SK-N-SH (cell line): ENCODE data around the gene ATP2B2. TPM values are rescaled to one million over a fixed set of nuclear protein-coding genes. Genes with fewer than 3 reads are reported as not detected.

Experiments used
- CTCF ChIA-PET: fragments of 300-600, 350-600 bp; formaldehyde crosslinking; extraction: SDS; loops from one replicate; lab custom pipeline; 2021; lab: Yijun Ruan, JAX
- POLR2A ChIA-PET: fragments of 350-600 bp; sonication (Branson Sonifier 250); formaldehyde crosslinking; extraction: SDS; loops from one replicate; lab custom pipeline; 2020; ENCODE audit warnings: antibody characterized with exemption, inconsistent platforms; lab: Yijun Ruan, JAX
- DNase-seq: peaks from one replicate; pipeline ENCODE4 v3.0.0; 2012
- H2AFZ ChIP-seq: fragments of 200-600 bp; sonication (generic); 2 replicates; pipeline ENCODE4 v1.8.1; 2016; ENCODE audit warnings: antibody characterized with exemption, mild to moderate bottlenecking, low read depth
- H3F3A ChIP-seq: fragments of 200-600 bp; sonication (generic); replicated peaks from 2 replicates; pipeline ENCODE3; 2016; ENCODE audit warnings: antibody characterized with exemption, mild to moderate bottlenecking; ENCODE audit not compliant: insufficient read depth
- H3K27ac ChIP-seq, 2 experiments: fragments of 200-500 bp in 1 of 2; fragments of 200-600 bp in 1 of 2; sonication (Bioruptor generic) in 1 of 2; sonication (generic), shearing (Covaris generic) in 1 of 2; 2 replicates each; pipeline versions ENCODE4 v1.5.1 to v1.6.1; 2014 to 2016; ENCODE audit warnings: low read depth in 2 of 2, inconsistent platforms in 1 of 2, low read length in 1 of 2, mild to moderate bottlenecking in 1 of 2, mixed read lengths in 1 of 2
- H3K27me3 ChIP-seq: fragments of 200-600 bp; sonication (generic), shearing (Covaris generic); 2 replicates; pipeline ENCODE4 v1.6.1; 2016; ENCODE audit warnings: mixed run types; ENCODE audit not compliant: insufficient read depth
- H3K36me3 ChIP-seq, 2 experiments: fragments of 200-500 bp in 1 of 2; fragments of 200-600 bp in 1 of 2; sonication (Bioruptor generic) in 1 of 2; sonication (generic) in 1 of 2; replicated peaks in 1 of 2; 2 replicates each; pipeline versions ENCODE3 to v1.5.1; 2014 to 2016; ENCODE audit warnings: low read length in 1 of 2, mild to moderate bottlenecking in 1 of 2; ENCODE audit not compliant: insufficient read depth in 2 of 2, control insufficient read depth in 1 of 2
- H3K4me1 ChIP-seq, 2 experiments: fragments of 200-500 bp in 1 of 2; fragments of 200-600 bp in 1 of 2; sonication (Bioruptor generic) in 1 of 2; sonication (generic), shearing (Covaris generic) in 1 of 2; 2 replicates each; pipeline versions ENCODE4 v1.5.1 to v1.6.1; 2014 to 2016; ENCODE audit warnings: low read depth in 1 of 2, low read length in 1 of 2, mixed run types in 1 of 2; ENCODE audit not compliant: insufficient read depth in 2 of 2, control insufficient read depth in 1 of 2
- H3K4me2 ChIP-seq: fragments of 200-600 bp; sonication (generic), shearing (Covaris generic); 2 replicates; pipeline ENCODE4 v1.6.1; 2017; ENCODE audit warnings: mixed run types
- H3K4me3 ChIP-seq, 2 experiments: fragments of 200-500 bp in 1 of 2; fragments of 200-600 bp in 1 of 2; sonication (Bioruptor generic) in 1 of 2; sonication (generic), shearing (Covaris generic) in 1 of 2; 2 replicates each; pipeline versions ENCODE4 v1.5.1 to v1.8.1; 2014 to 2016; ENCODE audit warnings: low read depth in 2 of 2, inconsistent platforms in 1 of 2, low read length in 1 of 2, mild to moderate bottlenecking in 1 of 2, mixed read lengths in 1 of 2, moderate library complexity in 1 of 2
- H3K79me2 ChIP-seq: fragments of 200-600 bp; sonication (generic); 2 replicates; pipeline ENCODE4 v1.8.1; 2017; ENCODE audit warnings: mild to moderate bottlenecking; ENCODE audit not compliant: insufficient read depth
- H3K9ac ChIP-seq: fragments of 200-600 bp; sonication (generic); 2 replicates; pipeline ENCODE4 v1.6.1; 2017; ENCODE audit warnings: mixed run types
- H3K9me2 ChIP-seq: fragments of 200-600 bp; sonication (generic); 2 replicates; pipeline ENCODE4 v1.6.1; 2017; ENCODE audit warnings: mixed run types
- H3K9me3 ChIP-seq: fragments of 200-600 bp; sonication (generic); 2 replicates; pipeline ENCODE4 v1.6.1; 2017; ENCODE audit warnings: mixed run types, mild to moderate bottlenecking, moderate library complexity
- H4K20me1 ChIP-seq: fragments of 200-600 bp; sonication (generic); 2 replicates; pipeline ENCODE4 v1.6.1; 2017; ENCODE audit warnings: mild to moderate bottlenecking, mixed run types; ENCODE audit not compliant: insufficient read depth
- ELF1 ChIP-seq: IDR thresholded peaks from 2 replicates; pipeline ENCODE4 v1.4.0; 2012
- FOXJ3 ChIP-seq: sonication (generic); formaldehyde crosslinking; IDR thresholded peaks from 2 replicates; pipeline ENCODE4 v1.5.1; 2020; ENCODE audit warnings: mild to moderate bottlenecking, missing genetic modification reagents
- FOXM1 ChIP-seq: IDR thresholded peaks from 2 replicates; pipeline ENCODE4 v1.4.0; 2012; ENCODE audit warnings: low read depth, mild to moderate bottlenecking
- NFIC ChIP-seq: IDR thresholded peaks from 2 replicates; pipeline ENCODE4 v1.4.0; 2012; ENCODE audit warnings: borderline replicate concordance
- NRF1 ChIP-seq: IDR thresholded peaks from 2 replicates; pipeline ENCODE4 v1.6.1; 2012; ENCODE audit warnings: low read depth, mild to moderate bottlenecking, low read length
- SMC3 ChIP-seq: IDR thresholded peaks from 2 replicates; pipeline ENCODE4 v1.6.1; 2012; ENCODE audit warnings: low read depth, low read length, improper control_type of control experiment
- YY1 ChIP-seq: IDR thresholded peaks from 2 replicates; pipeline ENCODE4 v1.4.0; 2012; ENCODE audit warnings: low read depth, mild to moderate bottlenecking
- WGBS: methylation state at CpG from one replicate; pipeline ENCODE4 v1.1.6; 2017; ENCODE audit warnings: low lambda C conversion rate; 5-methylcytosine and 5-hydroxymethylcytosine counted together
- polyA plus RNA-seq, 3 experiments: library from polyadenylated mRNA; depleted of rRNA; stranded (reverse); fragments of >200 nt; gene quantifications; 2 replicates each; pipeline ENCODE4 v1.2.3, GENCODE V29; 2012
- TF ChIP-seq, protein P1 (sequence below): IDR thresholded peaks from 2 replicates; pipeline ENCODE4 v1.4.0; 2012; ENCODE audit warnings: low read depth
- TF ChIP-seq, protein P2 (sequence below): IDR thresholded peaks from 2 replicates; pipeline ENCODE4; 2012
- TF ChIP-seq, protein P3 (sequence below): IDR thresholded peaks from 2 replicates; pipeline ENCODE4 v1.4.0; 2012; ENCODE audit warnings: low read depth, borderline replicate concordance
- TF ChIP-seq, protein P4 (sequence below): fragments of 200-600 bp; sonication (generic); IDR thresholded peaks from 2 replicates; pipeline ENCODE4 v1.6.1; 2017; ENCODE audit warnings: antibody characterized with exemption, mild to moderate bottlenecking, moderate library complexity
- TF ChIP-seq, protein P5 (sequence below): IDR thresholded peaks from 2 replicates; pipeline ENCODE4 v1.6.1; 2012; ENCODE audit warnings: mild to moderate bottlenecking, low read depth, low read length, moderate library complexity

The ATP2B2 gene
- polyA plus RNA-seq, 1 of the 3 experiments (the other 2 are of a cell fraction), result 0.15 TPM

DNA sequence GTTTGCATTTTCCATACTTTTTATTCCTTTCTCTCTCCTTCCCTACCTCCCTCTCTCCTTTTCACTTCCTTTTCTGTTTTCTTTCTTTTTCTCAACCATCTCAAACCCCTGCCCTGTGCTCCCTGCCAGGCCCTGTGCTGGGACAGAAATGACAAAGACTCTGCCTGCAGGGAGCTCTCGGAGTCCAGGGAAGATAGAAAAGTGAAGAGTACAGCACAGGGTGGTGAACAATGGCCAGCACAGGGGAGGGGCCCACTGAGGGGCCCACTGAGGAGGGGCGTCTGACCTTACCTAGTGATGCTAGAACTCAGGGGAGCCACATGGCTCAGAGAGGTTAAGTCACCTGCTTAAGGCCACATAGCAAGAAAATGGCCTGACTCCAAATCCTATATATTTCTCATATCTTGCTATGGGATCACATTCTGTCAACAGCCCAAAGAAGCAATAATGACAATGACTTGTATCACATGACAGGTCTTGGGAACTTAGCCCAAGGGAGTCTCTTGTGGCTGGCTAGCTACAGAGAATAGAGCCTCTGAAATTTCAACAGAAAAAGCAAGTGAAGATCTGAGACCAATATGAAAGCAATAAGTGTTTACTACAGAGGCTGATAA is 44.3 kb upstream of the ATP2B2 start:
- H3K4me1 ChIP-seq, result peaks cover 0 to 5% of the 10 kb centered on the region in 2 experiments; a peak in 1 of 4 replicates
- no peaks in the 10 kb centered on the region for H3K9me3 ChIP-seq
- no peak overlapping the region for H3K9ac ChIP-seq
- TF ChIP-seq SMC3 (no peak), YY1 (no peak), NRF1 (no peak)
- TF ChIP-seq, protein P1, sequence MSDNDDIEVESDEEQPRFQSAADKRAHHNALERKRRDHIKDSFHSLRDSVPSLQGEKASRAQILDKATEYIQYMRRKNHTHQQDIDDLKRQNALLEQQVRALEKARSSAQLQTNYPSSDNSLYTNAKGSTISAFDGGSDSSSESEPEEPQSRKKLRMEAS, result no peak
- TF ChIP-seq, protein P2, sequence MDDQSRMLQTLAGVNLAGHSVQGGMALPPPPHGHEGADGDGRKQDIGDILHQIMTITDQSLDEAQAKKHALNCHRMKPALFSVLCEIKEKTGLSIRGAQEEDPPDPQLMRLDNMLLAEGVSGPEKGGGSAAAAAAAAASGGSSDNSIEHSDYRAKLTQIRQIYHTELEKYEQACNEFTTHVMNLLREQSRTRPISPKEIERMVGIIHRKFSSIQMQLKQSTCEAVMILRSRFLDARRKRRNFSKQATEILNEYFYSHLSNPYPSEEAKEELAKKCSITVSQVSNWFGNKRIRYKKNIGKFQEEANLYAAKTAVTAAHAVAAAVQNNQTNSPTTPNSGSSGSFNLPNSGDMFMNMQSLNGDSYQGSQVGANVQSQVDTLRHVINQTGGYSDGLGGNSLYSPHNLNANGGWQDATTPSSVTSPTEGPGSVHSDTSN, result no peak
- TF ChIP-seq, protein P3, sequence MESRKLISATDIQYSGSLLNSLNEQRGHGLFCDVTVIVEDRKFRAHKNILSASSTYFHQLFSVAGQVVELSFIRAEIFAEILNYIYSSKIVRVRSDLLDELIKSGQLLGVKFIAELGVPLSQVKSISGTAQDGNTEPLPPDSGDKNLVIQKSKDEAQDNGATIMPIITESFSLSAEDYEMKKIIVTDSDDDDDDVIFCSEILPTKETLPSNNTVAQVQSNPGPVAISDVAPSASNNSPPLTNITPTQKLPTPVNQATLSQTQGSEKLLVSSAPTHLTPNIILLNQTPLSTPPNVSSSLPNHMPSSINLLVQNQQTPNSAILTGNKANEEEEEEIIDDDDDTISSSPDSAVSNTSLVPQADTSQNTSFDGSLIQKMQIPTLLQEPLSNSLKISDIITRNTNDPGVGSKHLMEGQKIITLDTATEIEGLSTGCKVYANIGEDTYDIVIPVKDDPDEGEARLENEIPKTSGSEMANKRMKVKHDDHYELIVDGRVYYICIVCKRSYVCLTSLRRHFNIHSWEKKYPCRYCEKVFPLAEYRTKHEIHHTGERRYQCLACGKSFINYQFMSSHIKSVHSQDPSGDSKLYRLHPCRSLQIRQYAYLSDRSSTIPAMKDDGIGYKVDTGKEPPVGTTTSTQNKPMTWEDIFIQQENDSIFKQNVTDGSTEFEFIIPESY, result no peak
- TF ChIP-seq, protein P4, sequence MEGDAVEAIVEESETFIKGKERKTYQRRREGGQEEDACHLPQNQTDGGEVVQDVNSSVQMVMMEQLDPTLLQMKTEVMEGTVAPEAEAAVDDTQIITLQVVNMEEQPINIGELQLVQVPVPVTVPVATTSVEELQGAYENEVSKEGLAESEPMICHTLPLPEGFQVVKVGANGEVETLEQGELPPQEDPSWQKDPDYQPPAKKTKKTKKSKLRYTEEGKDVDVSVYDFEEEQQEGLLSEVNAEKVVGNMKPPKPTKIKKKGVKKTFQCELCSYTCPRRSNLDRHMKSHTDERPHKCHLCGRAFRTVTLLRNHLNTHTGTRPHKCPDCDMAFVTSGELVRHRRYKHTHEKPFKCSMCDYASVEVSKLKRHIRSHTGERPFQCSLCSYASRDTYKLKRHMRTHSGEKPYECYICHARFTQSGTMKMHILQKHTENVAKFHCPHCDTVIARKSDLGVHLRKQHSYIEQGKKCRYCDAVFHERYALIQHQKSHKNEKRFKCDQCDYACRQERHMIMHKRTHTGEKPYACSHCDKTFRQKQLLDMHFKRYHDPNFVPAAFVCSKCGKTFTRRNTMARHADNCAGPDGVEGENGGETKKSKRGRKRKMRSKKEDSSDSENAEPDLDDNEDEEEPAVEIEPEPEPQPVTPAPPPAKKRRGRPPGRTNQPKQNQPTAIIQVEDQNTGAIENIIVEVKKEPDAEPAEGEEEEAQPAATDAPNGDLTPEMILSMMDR, result no peak
- TF ChIP-seq, all 33 proteins: peak for 0
- H3K27me3 ChIP-seq, result no peaks in the 10 kb centered on the region
- ChIA-PET CTCF (interaction anchor here (2.0 kb wide), 1 partner anchor 189 kb away, joined by 9 read pairs; no protein-coding TSS in a partner anchor), POLR2A (no interaction called here)
- H3K9me2 ChIP-seq, result no peaks in the 10 kb centered on the region
- no peaks in the 10 kb centered on the region for H3K79me2 ChIP-seq
- WGBS, result 36% methylated on average over 2 of the region's 2 CpGs
- H3K27ac ChIP-seq, result no peak overlapping the region
- no peak overlapping the region for H3K4me2 ChIP-seq
- no peaks in the 10 kb centered on the region for H4K20me1 ChIP-seq
- no peaks in the 10 kb centered on the region for H3K36me3 ChIP-seq
- no peak overlapping the region for H3K4me3 ChIP-seq
- no peaks in the 10 kb centered on the region for H3F3A ChIP-seq
- no peak overlapping the region for H2AFZ ChIP-seq
- DNase-seq, result no peak

DNA sequence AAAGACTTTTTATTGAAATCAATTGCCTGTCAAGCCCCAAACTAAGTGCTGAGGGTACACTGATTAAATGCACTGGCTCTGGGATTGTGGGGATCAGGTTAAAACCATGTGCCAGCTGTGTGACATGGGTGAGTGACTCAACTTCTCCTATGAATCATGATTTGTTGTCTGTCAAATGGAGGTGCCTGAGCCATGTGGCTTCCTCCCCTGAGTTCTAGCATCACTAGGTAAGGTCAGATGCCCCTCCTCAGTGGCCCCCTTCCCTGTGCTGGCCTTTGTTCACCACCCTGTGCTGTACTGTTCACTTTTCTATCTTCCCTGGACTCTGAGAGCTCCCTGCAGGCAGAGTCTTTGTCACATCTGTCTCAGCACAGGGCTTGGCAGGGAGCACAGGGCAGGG is 43.6 kb upstream of the ATP2B2 start:
- H2AFZ ChIP-seq, result no peak overlapping the region
- H3K36me3 ChIP-seq, result no peaks in the 10 kb centered on the region
- POLR2A ChIA-PET, result no interaction called here
- no peak for DNase-seq
- no peak overlapping the region for H3K9ac ChIP-seq
- H3K79me2 ChIP-seq, result no peaks in the 10 kb centered on the region
- H3F3A ChIP-seq, result no peaks in the 10 kb centered on the region
- H3K4me3 ChIP-seq, result no peak overlapping the region
- H3K27me3 ChIP-seq, result no peaks in the 10 kb centered on the region
- H3K9me2 ChIP-seq, result no peaks in the 10 kb centered on the region
- no peaks in the 10 kb centered on the region for H4K20me1 ChIP-seq
- no peak overlapping the region for H3K27ac ChIP-seq
- no peaks in the 10 kb centered on the region for H3K9me3 ChIP-seq
- TF ChIP-seq ELF1 (no peak), FOXJ3 (CRISPR knock-in tag) (no peak), FOXM1 (no peak), NRF1 (no peak), NFIC (no peak), YY1 (no peak)
- TF ChIP-seq, protein P2, result no peak
- TF ChIP-seq, protein P5, sequence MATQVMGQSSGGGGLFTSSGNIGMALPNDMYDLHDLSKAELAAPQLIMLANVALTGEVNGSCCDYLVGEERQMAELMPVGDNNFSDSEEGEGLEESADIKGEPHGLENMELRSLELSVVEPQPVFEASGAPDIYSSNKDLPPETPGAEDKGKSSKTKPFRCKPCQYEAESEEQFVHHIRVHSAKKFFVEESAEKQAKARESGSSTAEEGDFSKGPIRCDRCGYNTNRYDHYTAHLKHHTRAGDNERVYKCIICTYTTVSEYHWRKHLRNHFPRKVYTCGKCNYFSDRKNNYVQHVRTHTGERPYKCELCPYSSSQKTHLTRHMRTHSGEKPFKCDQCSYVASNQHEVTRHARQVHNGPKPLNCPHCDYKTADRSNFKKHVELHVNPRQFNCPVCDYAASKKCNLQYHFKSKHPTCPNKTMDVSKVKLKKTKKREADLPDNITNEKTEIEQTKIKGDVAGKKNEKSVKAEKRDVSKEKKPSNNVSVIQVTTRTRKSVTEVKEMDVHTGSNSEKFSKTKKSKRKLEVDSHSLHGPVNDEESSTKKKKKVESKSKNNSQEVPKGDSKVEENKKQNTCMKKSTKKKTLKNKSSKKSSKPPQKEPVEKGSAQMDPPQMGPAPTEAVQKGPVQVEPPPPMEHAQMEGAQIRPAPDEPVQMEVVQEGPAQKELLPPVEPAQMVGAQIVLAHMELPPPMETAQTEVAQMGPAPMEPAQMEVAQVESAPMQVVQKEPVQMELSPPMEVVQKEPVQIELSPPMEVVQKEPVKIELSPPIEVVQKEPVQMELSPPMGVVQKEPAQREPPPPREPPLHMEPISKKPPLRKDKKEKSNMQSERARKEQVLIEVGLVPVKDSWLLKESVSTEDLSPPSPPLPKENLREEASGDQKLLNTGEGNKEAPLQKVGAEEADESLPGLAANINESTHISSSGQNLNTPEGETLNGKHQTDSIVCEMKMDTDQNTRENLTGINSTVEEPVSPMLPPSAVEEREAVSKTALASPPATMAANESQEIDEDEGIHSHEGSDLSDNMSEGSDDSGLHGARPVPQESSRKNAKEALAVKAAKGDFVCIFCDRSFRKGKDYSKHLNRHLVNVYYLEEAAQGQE, result no peak
- H3K4me1 ChIP-seq, result peaks cover 0 to 5% of the 10 kb centered on the region in 2 experiments; a peak in 1 of 4 replicates
- CTCF ChIA-PET, result interaction anchor here (1.2 to 2.0 kb wide), 2 partner anchors 11 to 190 kb away, joined by 4 to 9 read pairs; no protein-coding TSS in a partner anchor
- no peak overlapping the region for H3K4me2 ChIP-seq
